ENCODE measurements around the gene TMEM175.

DNA sequence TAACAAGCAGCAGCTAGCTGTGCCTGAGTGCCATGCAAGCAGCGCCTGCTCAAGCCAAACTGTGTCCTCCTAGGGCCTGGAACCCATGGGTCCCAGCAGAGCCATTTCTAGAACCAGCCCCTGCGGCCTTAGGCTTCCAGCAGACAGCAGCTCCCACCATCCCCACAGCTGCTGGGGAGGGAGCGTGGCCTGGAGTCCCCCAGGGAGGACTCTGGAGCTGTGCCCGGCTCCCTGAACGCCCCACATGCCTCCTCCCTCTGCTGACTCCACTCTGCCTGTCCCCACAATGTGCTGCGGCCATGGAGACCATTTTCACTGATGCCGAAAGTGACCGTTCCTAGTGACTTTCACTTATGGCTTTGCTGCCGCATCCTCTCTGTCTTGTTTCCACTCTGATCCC lies 46.0 kb upstream of the TMEM175 start:
- TF ChIP-seq, protein P1, sequence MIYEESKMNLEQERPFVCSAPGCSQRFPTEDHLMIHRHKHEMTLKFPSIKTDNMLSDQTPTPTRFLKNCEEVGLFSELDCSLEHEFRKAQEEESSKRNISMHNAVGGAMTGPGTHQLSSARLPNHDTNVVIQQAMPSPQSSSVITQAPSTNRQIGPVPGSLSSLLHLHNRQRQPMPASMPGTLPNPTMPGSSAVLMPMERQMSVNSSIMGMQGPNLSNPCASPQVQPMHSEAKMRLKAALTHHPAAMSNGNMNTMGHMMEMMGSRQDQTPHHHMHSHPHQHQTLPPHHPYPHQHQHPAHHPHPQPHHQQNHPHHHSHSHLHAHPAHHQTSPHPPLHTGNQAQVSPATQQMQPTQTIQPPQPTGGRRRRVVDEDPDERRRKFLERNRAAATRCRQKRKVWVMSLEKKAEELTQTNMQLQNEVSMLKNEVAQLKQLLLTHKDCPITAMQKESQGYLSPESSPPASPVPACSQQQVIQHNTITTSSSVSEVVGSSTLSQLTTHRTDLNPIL (CRISPR knock-in tag; IDR thresholded peaks at IDR 0.05; ENCODE audit: low read depth), result no peak
- TF ChIP-seq, protein P2, sequence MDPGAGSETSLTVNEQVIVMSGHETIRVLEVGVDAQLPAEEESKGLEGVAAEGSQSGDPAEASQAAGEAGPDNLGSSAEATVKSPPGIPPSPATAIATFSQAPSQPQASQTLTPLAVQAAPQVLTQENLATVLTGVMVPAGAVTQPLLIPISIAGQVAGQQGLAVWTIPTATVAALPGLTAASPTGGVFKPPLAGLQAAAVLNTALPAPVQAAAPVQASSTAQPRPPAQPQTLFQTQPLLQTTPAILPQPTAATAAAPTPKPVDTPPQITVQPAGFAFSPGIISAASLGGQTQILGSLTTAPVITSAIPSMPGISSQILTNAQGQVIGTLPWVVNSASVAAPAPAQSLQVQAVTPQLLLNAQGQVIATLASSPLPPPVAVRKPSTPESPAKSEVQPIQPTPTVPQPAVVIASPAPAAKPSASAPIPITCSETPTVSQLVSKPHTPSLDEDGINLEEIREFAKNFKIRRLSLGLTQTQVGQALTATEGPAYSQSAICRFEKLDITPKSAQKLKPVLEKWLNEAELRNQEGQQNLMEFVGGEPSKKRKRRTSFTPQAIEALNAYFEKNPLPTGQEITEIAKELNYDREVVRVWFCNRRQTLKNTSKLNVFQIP (CRISPR knock-in tag; IDR thresholded peaks at IDR 0.05; ENCODE audit: borderline replicate concordance, low read depth), result no peak
- TF ChIP-seq RARB (CRISPR knock-in tag; IDR thresholded peaks at IDR 0.05) (no peak), ZFP30 (CRISPR knock-in tag; IDR thresholded peaks at IDR 0.05) (no peak)

All from SK-N-SH treated with all-trans-retinoic acid at 6 μM for 48 hours (cell line).